ENCODE results near the gene VPS13D. TPM values are rescaled to one million over a fixed set of nuclear protein-coding genes. Genes with fewer than 3 reads are reported as not detected.
"Not testable (repeated sequence)": the region's sequence is repeated elsewhere in the genome, so short reads cannot be mapped to it uniquely, and the experiment has no call there.

VPS13D gene
- total and polyA plus RNA-seq, 4 donors = 38.5 to 72.2 (median 46.0) TPM

DNA sequence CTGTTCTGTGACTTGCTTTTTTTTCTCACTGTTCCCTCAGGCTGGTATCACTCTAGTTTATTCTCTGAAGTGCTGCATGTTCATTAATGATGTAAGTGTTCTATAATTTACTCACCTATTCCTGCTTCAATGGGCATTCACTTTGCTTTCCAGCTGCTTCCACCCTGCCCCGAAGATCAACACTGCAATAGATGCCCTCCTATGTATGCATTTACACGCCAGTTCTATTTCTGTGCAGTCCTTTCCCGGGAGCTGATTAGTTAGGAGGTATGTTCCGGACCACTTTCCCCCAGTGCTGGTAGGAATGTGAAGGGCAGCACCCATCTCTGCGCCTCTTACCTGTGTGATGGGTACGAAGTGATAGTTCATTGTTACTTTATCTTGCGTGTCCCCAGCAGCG lies 284.8 kb downstream of the VPS13D start:
- DNase-seq (ENCODE audit: low read depth in 4 of 6, low spot score in 6 of 6) = no peak
- WGBS (ENCODE audit: insufficient coverage) = 100% methylated on average over 2 of the region's 8 CpGs
- peaks cover 18% of the 10 kb centered on the region for H3K4me1 ChIP-seq (ENCODE audit: control insufficient read depth, insufficient read depth, low read length)
- H3K27me3 ChIP-seq (ENCODE audit: control insufficient read depth, insufficient read depth, low read length) = no peaks in the 10 kb centered on the region
- no peaks in the 10 kb centered on the region for H3K9me3 ChIP-seq (ENCODE audit: control insufficient read depth, insufficient read depth, low read length)
- peaks cover 7% of the 10 kb centered on the region for H3K36me3 ChIP-seq (ENCODE audit: control insufficient read depth, insufficient read depth, low read length)
- H3K4me3 ChIP-seq (ENCODE audit: low read depth, low read length) = no peak overlapping the region
- no peak overlapping the region for H3K27ac ChIP-seq (ENCODE audit: low read depth, low read length)

DNA sequence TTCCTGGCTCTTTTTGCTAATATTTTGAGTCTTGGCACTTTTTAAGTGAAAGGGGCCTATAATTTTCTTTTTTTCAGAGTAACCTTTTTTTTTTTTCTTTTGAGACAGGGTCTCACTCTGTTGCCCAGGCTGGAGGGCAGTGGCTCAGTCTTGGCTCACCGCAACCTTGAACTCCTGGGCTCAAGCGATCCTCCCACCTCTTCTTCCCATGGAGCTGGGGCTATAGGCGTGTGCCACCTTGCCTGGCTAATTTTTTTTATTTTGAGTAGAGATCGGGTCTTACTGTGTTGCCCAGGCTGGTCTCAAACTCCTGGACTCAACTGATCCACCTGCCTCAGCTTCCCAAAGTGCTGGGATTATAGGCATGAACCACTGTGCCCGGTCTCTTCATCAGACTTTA lies 285.4 kb downstream of the VPS13D start:
- DNase-seq (ENCODE audit: low read depth in 4 of 6, low spot score in 6 of 6) = no peak
- Histone ChIP-seq H3K4me1 (ENCODE audit: control insufficient read depth, insufficient read depth, low read length) (peaks cover 20% of the 10 kb centered on the region), H3K27ac (ENCODE audit: low read depth, low read length) (no peak overlapping the region), H3K27me3 (ENCODE audit: control insufficient read depth, insufficient read depth, low read length) (no peaks in the 10 kb centered on the region), H3K36me3 (ENCODE audit: control insufficient read depth, insufficient read depth, low read length) (peaks cover 6% of the 10 kb centered on the region), H3K4me3 (ENCODE audit: low read depth, low read length) (no peak overlapping the region), H3K9me3 (ENCODE audit: control insufficient read depth, insufficient read depth, low read length) (no peaks in the 10 kb centered on the region)
- 80% methylated on average over 1 of the region's 5 CpGs for WGBS (ENCODE audit: insufficient coverage)

DNA sequence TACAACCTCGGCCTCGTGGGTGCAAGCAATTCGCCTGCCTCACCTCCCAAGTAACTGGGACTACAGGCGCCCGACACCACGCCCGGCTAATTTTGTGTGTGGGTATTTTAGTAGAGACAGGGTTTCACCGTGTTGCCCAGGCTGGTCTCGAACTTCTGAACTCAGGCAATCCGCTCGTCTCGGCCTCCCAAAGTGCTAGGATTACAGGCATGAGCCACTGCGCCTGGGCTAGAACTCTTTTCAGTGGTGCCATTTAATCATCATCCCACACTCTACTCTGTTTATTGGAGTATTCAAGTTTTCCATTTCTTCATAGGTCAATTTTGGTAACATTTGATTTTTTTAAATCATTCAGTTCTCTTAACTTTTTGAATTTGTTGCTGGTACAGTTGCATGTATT lies 286.9 kb downstream of the VPS13D start:
- Histone ChIP-seq H3K9me3 (ENCODE audit: control insufficient read depth, insufficient read depth, low read length) (no peaks in the 10 kb centered on the region), H3K27me3 (ENCODE audit: control insufficient read depth, insufficient read depth, low read length) (no peaks in the 10 kb centered on the region), H3K4me1 (ENCODE audit: control insufficient read depth, insufficient read depth, low read length) (peaks cover 18% of the 10 kb centered on the region), H3K4me3 (ENCODE audit: low read depth, low read length) (no peak overlapping the region), H3K36me3 (ENCODE audit: control insufficient read depth, insufficient read depth, low read length) (peaks cover 2% of the 10 kb centered on the region), H3K27ac (ENCODE audit: low read depth, low read length) (no peak overlapping the region)
- no CpG with 5 or more reads among the region's 13 CpGs for WGBS (ENCODE audit: insufficient coverage)
- no peak for DNase-seq (ENCODE audit: low read depth in 4 of 6, low spot score in 6 of 6)

DNA sequence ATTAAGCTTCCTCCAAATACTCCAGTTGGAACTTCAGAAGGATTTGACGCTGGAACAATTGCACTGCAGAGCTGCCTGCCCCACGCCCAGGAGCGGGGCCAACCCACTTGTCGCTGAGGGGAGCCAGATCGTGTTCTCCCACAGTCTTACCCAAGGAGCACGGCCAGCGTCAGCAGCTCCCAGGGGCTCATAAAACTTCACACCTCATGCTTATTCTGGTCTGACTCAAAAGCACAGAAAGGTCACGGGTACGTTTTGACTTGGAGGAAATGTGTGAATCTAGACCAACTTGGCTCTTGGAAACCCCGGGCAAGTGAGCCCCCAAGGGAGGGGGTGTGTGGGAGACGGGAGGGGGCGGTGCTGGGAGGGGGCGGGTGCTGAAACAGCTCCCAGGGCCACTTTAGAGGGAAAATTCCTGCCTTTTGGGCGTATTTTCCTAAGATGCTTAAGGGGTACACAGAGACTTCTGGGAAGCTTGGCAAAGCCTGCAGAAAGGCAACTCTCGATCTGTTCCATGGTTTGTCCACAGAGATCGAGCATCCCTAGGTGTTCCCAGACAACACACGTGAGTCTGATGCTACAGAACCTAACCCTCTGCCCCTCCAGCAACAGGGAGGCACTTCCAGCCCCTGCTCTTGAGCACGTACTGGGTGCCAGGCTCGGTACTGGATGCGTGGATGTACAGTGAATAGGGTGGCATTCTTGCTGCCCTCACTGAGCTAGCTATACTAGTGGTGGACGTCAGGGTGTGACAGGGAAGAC lies 289.3 kb downstream of the VPS13D start:
- no peak overlapping the region for H3K4me3 ChIP-seq (ENCODE audit: low read depth, low read length)
- WGBS (ENCODE audit: insufficient coverage) = 38% methylated on average over 15 of the region's 21 CpGs
- H3K4me1 ChIP-seq (ENCODE audit: control insufficient read depth, insufficient read depth, low read length) = peaks cover 18% of the 10 kb centered on the region
- H3K27ac ChIP-seq (ENCODE audit: low read depth, low read length) = peak overlapping the region; percentile 50
- DNase-seq (ENCODE audit: low read depth in 4 of 6, low spot score in 6 of 6) = peak in 1 of 6 donors; percentile 68
- no peaks in the 10 kb centered on the region for H3K36me3 ChIP-seq (ENCODE audit: control insufficient read depth, insufficient read depth, low read length)
- no peaks in the 10 kb centered on the region for H3K9me3 ChIP-seq (ENCODE audit: control insufficient read depth, insufficient read depth, low read length)
- H3K27me3 ChIP-seq (ENCODE audit: control insufficient read depth, insufficient read depth, low read length) = no peaks in the 10 kb centered on the region

DNA sequence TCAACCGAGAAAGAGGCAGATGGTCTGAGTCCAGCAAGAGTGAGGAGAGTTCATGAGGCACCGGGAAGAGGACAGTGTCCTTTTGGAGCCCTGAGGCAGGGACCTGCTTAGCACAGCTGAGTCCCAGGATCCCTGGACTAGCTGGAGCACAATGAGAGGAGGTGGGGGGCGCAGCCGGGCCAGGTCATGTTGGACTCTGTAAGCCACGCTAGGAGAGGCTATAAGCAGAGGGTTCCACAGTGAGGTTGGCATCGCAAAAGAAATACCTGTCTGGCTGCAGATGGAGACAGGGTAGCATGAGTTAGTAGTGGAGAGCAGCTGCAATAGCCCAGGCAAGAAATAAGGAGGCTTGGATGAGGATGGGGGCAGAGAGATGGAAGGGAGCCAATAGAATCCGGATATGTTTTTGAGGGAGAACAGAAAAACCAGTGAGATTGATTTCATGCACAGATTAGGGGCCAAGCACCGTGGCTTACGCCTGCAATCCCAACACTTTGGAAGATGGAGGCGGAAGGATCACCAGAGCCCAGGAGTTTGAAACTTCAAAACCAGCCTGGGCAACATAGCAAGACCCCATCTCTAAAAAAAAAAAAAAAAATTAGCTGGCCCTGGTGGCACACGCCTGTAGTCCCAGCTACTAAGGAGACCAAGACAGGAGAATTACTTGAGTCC lies 290.0 kb downstream of the VPS13D start:
- DNase-seq (ENCODE audit: low read depth in 4 of 6, low spot score in 6 of 6) = no peak
- Histone ChIP-seq H3K4me3 (ENCODE audit: low read depth, low read length) (no peak overlapping the region), H3K4me1 (ENCODE audit: control insufficient read depth, insufficient read depth, low read length) (peaks cover 18% of the 10 kb centered on the region), H3K27me3 (ENCODE audit: control insufficient read depth, insufficient read depth, low read length) (no peaks in the 10 kb centered on the region), H3K9me3 (ENCODE audit: control insufficient read depth, insufficient read depth, low read length) (no peaks in the 10 kb centered on the region), H3K36me3 (ENCODE audit: control insufficient read depth, insufficient read depth, low read length) (no peaks in the 10 kb centered on the region), H3K27ac (ENCODE audit: low read depth, low read length) (peak overlapping the region; percentile 50)
- 89% methylated on average over 11 of the region's 11 CpGs for WGBS (ENCODE audit: insufficient coverage)

DNA sequence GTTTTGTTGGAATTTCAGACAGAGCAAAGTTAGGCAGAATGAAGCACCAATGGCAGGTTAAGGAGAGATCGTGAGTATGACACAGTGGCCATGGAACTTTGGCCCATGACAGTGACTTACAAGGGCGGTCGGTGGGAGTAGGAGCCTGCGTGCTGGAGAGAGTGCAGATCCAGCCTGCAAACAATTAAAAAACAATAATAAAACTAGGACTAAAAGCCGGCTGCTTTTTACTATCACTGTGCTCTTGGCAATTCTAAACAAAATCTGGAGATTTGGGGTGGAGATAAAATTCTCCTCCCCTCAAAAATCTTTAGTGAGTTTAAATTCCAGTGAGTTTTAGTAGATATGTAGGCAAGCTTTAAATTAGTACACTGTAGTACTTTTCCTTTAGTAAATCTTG lies 291.3 kb downstream of the VPS13D start:
- 89% methylated on average over 3 of the region's 5 CpGs for WGBS (ENCODE audit: insufficient coverage)
- H3K36me3 ChIP-seq (ENCODE audit: control insufficient read depth, insufficient read depth, low read length) = no peaks in the 10 kb centered on the region
- H3K27ac ChIP-seq (ENCODE audit: low read depth, low read length) = no peak overlapping the region
- H3K27me3 ChIP-seq (ENCODE audit: control insufficient read depth, insufficient read depth, low read length) = no peaks in the 10 kb centered on the region
- no peaks in the 10 kb centered on the region for H3K9me3 ChIP-seq (ENCODE audit: control insufficient read depth, insufficient read depth, low read length)
- no peak overlapping the region for H3K4me3 ChIP-seq (ENCODE audit: low read depth, low read length)
- peaks cover 25% of the 10 kb centered on the region for H3K4me1 ChIP-seq (ENCODE audit: control insufficient read depth, insufficient read depth, low read length)
- no peak for DNase-seq (ENCODE audit: low read depth in 4 of 6, low spot score in 6 of 6)

DNA sequence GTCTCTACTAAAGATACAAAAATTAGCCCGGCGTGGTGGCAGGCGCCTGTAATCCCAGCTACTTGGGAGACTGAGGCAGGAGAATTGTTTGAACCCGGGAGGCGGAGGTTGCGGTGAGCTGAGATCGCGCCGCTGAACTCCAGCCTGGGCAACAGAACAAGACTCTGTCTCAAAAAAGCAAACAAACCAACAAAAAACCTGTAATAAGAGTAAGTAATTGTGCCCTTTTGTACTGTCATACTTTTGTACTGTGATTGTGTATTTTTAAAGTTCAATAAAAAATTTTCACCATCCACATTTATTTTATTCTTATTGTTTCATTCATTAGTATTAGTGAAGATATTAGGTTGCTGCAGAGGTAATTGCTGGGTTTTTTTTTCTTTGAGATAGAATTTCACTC lies 292.9 kb downstream of the VPS13D start:
- not testable (repeated sequence) for H3K27me3 ChIP-seq (ENCODE audit: control insufficient read depth, insufficient read depth, low read length); H3K27ac ChIP-seq (ENCODE audit: low read depth, low read length); H3K9me3 ChIP-seq (ENCODE audit: control insufficient read depth, insufficient read depth, low read length); H3K4me3 ChIP-seq (ENCODE audit: low read depth, low read length); DNase-seq (ENCODE audit: low read depth in 4 of 6, low spot score in 6 of 6); H3K36me3 ChIP-seq (ENCODE audit: control insufficient read depth, insufficient read depth, low read length)
- peaks cover 25% of the 10 kb centered on the region for H3K4me1 ChIP-seq (ENCODE audit: control insufficient read depth, insufficient read depth, low read length)
- no CpG with 5 or more reads among the region's 9 CpGs for WGBS (ENCODE audit: insufficient coverage)

DNA sequence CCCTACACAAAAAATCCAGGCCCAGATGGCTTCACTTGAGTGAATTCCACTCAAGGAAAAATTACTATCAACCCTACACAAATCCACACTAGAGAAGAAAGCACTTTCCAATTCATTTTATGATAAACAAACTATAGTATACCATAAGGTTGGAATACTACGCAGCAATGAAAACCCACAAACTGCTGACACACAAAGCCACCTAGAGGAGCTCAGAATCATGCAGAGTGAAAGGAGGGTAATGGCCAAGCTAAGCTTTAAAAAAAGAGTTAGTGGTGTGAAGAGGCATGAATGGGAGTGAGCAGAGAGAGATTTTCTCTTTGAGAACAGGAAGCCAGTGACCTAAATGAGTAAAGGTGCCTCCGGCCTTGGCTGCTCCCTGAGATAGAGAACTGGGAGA lies 294.4 kb downstream of the VPS13D start:
- DNase-seq (ENCODE audit: low read depth in 4 of 6, low spot score in 6 of 6) = no peak
- Histone ChIP-seq H3K36me3 (ENCODE audit: control insufficient read depth, insufficient read depth, low read length) (no peaks in the 10 kb centered on the region), H3K4me1 (ENCODE audit: control insufficient read depth, insufficient read depth, low read length) (peaks cover 12% of the 10 kb centered on the region), H3K4me3 (ENCODE audit: low read depth, low read length) (no peak overlapping the region), H3K27ac (ENCODE audit: low read depth, low read length) (no peak overlapping the region), H3K9me3 (ENCODE audit: control insufficient read depth, insufficient read depth, low read length) (no peaks in the 10 kb centered on the region), H3K27me3 (ENCODE audit: control insufficient read depth, insufficient read depth, low read length) (no peaks in the 10 kb centered on the region)
- WGBS (ENCODE audit: insufficient coverage) = 86% methylated on average over 1 of the region's 2 CpGs

DNA sequence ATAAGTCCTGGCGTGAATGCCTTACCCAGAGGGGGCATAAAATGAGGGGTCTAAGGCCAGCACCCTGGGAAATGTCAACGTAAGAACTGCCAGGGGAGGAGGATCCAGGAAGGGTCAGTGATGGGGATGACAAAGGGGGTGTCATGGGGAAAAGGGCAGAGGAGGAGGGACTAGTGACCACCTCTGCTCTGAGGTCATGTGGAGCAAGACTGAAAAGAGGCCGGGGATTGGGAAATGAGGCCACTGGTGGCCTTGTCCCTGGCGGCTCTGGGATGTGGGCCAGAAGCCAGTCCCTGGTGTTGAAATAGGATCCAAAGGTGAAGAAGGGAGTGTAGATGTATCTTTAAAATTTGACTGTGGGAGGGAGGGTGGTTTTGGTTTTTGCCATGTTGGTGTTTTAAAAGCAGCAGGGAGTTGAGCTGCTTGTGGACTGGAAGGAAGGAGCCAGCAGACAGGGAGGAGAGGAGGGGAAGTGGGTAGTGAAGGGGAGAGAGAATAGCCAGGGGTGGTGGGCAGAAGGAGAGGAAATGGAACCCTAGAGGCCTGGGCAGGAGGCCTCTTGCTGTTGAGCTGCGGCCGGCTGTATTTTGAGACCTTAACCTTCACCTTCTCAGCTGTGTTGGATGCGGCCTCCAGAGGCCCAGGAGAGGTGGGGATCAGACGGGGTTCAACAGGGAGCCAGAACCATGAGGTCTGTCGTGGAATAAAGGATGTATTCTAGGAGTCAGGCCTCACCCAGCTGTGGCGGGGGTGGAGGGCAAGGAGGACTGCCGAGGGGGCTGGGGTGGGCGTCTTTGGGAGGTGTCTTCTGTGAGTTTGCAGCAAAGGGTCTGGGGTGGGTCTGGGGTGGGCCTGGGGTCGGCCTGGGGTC lies 295.7 kb downstream of the VPS13D start:
- Histone ChIP-seq H3K9me3 (ENCODE audit: control insufficient read depth, insufficient read depth, low read length) (no peaks in the 10 kb centered on the region), H3K36me3 (ENCODE audit: control insufficient read depth, insufficient read depth, low read length) (no peaks in the 10 kb centered on the region), H3K27me3 (ENCODE audit: control insufficient read depth, insufficient read depth, low read length) (no peaks in the 10 kb centered on the region), H3K4me3 (ENCODE audit: low read depth, low read length) (no peak overlapping the region), H3K4me1 (ENCODE audit: control insufficient read depth, insufficient read depth, low read length) (peaks cover 7% of the 10 kb centered on the region), H3K27ac (ENCODE audit: low read depth, low read length) (peak overlapping the region; percentile 67)
- DNase-seq (ENCODE audit: low read depth in 4 of 6, low spot score in 6 of 6) = no peak
- 70% methylated on average over 12 of the region's 13 CpGs for WGBS (ENCODE audit: insufficient coverage)
